NCI-H2227 treated with DMSO at 0.1 percent for 48 hours (cell line): ENCODE results near the gene TAS2R30.
A peak's percentile ranks its signal among the peaks of the same experiment; 100 is the strongest.

ENCODE experiments used
- DNase-seq: peaks from one replicate; lab custom pipeline; 2025; lab: John Stamatoyannopoulos, UW

Gene TAS2R30

GRCh38 chr12:11134305-11134704 is at the start of gene TAS2R30:
TAS2R30 (minus strand) TSS chr12:11134644; CDS start chr12:11134244, 400 bp downstream.
- no peak for DNase-seq

DNA sequence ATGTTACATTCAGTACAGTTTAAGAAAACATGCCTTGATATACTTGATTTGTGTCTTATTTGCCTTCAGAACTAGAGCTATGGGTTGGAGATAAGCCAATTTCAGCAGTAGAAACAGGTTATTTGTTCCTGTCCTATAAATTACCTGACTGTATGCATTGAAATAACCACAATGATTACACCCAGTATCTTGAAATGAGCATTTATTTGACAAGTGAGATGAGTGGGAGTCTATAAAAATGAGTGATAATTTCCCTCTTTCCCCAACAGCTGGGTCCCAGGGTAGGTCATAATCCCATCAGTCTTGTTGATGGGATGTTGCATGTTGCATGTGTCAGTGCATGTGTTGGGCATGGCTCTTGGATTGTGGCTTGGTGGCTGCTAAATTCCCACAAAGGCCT is 48.6 kb upstream of the TAS2R30 start:
- DNase-seq = no peak

- no peak for DNase-seq
These were observed 48.1 kb upstream of the TAS2R30 start for GRCh38 chr12:11182529-11182928.

DNA sequence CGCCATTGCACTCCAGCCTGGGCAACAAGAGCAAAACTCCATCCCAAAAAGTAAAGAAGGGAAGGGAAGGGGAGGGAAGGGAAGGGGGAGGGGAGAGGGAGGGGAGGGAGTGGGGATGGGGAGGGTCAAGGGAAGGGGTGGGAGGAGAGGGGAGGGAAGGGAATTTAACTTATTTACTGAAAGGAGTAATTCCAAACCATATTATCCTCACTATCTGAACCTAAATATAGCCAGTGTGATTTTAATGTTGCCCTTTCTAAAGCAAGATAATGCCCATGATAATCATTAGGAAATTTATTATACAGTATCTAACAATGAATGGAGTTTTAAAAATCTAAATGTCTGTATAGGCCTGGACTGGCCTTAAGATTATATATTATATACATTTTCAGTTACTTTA is 43.8 kb upstream of the TAS2R30 start:
- no peak for DNase-seq

GRCh38 chr12:11174022-11174421 is 39.6 kb upstream of the TAS2R30 start:
- no peak for DNase-seq

GRCh38 chr12:11171969-11172675 is 37.7 kb upstream of the TAS2R30 start:
- peak; percentile 57 for DNase-seq

GRCh38 chr12:11171145-11171968 is 36.9 kb upstream of the TAS2R30 start, which contains the start of gene SMIM10L1:
SMIM10L1 (plus strand) TSS chr12:11171194; CDS start chr12:11171357, 163 bp downstream.
- DNase-seq = peak; percentile 88

DNA sequence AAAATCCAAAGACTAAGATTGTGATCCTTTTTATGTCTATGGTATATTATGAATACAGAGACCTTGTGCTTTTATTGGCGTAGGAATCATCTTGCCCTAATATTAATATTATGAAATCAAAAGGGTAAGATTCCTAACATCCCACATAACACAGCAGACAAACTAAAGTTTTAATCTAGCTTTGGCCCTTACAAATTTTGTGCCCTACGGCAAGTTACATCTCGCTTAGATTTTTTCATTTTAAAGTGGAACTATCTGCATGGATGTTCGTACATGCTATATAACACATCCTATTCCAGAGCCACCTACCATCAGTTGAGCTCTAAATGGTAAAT is 36.3 kb upstream of the TAS2R30 start:
- DNase-seq = no peak

DNA sequence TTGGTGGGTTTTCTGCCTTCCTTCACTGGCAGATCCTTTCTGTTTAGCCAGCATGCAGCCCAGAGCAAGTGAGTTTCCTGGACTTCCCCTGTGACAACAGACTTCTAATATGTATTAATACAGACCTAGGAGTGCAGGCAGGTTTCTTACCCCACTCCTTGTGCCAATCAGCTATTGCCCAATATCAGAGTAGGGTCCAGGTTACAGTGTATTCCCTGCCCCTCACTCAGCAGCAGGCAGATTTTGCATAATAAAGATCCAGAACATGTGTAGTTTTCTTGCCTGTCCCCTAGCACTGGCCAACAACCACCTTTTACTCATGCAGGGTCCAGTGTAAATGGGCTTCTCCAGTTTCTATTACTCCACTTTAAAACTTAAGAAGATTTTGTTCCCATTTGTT is 31.9 kb upstream of the TAS2R30 start:
- no peak for DNase-seq

DNA sequence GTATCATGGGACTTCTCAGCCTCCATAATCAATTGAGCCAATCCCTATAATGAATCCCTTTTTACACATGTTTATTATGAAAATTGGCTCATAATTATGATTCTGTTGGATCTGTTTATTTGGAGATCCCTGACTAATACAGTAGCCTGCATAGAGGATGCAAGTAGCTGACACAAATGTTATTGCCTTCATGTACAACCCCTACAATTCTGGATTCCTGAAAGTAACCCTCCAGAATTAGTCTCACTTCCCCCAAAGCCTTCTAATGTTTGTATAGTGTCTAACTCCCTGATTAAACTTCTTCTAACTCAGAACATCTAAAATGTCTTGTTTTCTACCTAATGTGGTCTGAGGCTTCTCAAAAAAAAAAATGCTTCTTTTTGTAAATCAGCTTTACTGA is 29.9 kb upstream of the TAS2R30 start:
- DNase-seq = no peak

DNA sequence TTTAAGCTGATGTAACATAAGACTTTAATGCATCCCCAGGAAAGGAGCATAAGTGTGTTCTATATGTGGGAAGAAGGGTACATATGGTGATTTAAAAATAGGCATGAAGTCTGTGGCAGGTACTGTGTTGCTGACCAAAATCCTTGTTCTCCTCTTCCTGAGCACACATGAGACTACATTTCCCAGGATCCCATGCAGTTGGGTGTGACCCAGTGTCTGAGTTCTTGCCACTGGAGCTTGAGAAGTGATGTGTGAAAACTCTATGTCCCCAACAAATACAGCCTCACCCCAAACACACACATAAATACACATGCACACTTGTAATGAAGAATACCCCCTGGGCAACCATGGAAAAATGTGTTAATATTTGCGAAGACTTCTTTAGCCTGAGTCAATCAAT is 28.1 kb upstream of the TAS2R30 start:
- DNase-seq = no peak

GRCh38 chr12:11158885-11159444 is 24.5 kb upstream of the TAS2R30 start:
- DNase-seq = no peak

- no peak for DNase-seq
These were observed 20.0 kb upstream of the TAS2R30 start for GRCh38 chr12:11154400-11154925.

- DNase-seq = no peak
These were observed 18.3 kb upstream of the TAS2R30 start for GRCh38 chr12:11152725-11153124.

- DNase-seq = no peak
These were observed 16.4 kb upstream of the TAS2R30 start for GRCh38 chr12:11150832-11151231.

DNA sequence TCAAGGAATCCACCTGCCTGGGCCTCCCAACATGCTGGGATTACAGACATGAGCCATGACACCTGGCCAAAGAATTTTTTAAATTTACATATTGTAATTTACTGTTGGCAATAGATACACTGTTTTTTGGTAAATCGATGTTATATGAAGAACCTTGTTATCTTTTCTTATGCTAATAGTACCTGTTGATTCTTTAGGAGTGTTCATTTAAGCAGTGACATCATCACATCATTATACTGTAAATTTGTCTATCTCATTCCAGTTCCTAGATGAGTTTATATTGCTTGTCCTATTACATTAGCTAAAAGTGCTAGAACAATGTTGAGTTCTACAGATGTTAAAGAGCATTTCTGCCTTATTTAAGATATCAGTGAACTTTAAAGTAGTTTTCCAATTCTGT is 13.0 kb upstream of the TAS2R30 start:
- no peak for DNase-seq

DNA sequence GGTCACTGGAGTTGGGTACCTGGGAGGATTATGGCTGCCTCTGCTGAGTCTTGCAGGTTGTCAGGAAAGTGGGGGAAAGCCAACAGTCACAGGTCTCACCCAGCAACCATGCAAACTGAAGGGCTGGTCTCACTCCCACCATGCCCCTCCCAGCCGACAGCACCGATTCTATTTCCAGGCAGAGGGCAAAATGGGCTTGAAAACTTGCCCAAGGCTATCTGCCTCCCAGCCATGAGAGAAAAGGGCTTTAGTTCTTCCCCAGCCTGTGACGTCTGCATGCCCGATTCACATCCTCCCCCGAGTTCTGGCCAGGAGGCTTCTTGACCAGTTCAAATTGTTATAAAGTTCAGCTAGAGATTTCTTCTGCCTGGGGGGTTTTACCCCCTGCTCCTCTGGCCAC is 9.9 kb upstream of the TAS2R30 start:
- DNase-seq = no peak

- DNase-seq = no peak
These were observed 8.9 kb upstream of the TAS2R30 start for GRCh38 chr12:11143352-11143751.

- DNase-seq = no peak
These were observed 1.6 kb upstream of the TAS2R30 start for GRCh38 chr12:11136075-11136474.

DNA sequence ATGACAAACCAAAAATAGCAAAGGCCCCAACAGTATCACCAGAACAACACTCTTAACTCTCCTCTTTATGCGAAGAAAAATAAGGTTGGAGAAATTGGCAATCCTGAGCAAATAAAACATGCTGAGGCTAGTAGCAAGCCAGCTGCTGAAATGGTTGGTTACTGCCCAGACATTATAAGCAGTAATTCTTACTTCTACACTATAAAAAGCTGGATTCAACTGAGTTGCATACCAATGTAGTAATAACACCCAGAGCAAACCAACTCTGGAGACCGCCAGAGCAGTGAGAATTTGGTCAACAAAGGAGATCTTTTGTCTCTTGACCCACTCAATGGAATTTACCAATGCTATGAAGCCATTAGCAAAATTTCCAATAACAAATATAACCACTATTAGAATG is 628 bp downstream of the TAS2R30 start:
- DNase-seq = no peak

- no peak for DNase-seq
These were observed 1.3 kb downstream of the TAS2R30 start for GRCh38 chr12:11133162-11133561.

DNA sequence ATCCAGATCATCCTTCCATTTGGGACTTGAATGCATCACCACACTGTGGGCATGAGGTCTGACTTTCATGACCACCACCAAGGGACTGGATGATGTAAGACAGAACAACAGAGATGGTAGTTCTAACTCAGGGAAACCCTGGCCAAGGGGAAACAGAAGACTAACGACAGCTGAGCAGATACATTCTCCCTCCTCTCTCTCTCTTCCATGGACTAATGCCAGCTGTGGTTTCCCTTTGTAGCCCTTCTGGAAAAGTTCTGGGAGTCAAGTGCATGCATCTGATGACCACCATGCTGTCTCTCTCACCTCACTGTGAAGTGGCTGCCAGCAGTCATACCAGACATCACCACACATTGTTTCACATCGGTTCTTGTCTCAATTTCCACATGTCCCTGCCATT is 3.4 kb downstream of the TAS2R30 start:
- DNase-seq = no peak

- DNase-seq = no peak
These were observed 4.1 kb downstream of the TAS2R30 start for GRCh38 chr12:11130382-11130781.
